Measurements from ENCODE around the gene SYT5.
"Not testable (repeated sequence)": the region's sequence is repeated elsewhere in the genome, so short reads cannot be mapped to it uniquely, and the experiment has no call there.

The SYT5 gene

GRCh38 chr19:55220525-55220924, 40.4 kb upstream of the SYT5 start:
- ATAC-seq (no peak), DNase-seq (no peak)
- Mint-ChIP-seq H3K4me1 (peaks cover 16% of the 10 kb centered on the region), H3K9me3 (peaks cover 9% of the 10 kb centered on the region), H3K27ac (no peak overlapping the region), H3K27me3 (peaks cover 8% of the 10 kb centered on the region), H3K4me3 (no peak overlapping the region), H3K36me3 (ENCODE audit: low read depth) (peaks cover 18% of the 10 kb centered on the region)

GRCh38 chr19:55216461-55217198, 36.5 kb upstream of the SYT5 start:
- H3K36me3 Mint-ChIP-seq (ENCODE audit: low read depth) = peaks cover 18% of the 10 kb centered on the region
- H3K4me3 Mint-ChIP-seq = peak overlapping the region; percentile 58
- peaks cover 16% of the 10 kb centered on the region for H3K4me1 Mint-ChIP-seq
- H3K27ac Mint-ChIP-seq = peak overlapping the region; percentile 60
- DNase-seq (peak; percentile 58), ATAC-seq (peak; percentile 87)
- H3K9me3 Mint-ChIP-seq = peaks cover 21% of the 10 kb centered on the region
- peaks cover 21% of the 10 kb centered on the region for H3K27me3 Mint-ChIP-seq

- H3K9me3 Mint-ChIP-seq = peaks cover 18% of the 10 kb centered on the region
- H3K27me3 Mint-ChIP-seq = peaks cover 27% of the 10 kb centered on the region
- no peak overlapping the region for H3K27ac Mint-ChIP-seq
- H3K36me3 Mint-ChIP-seq (ENCODE audit: low read depth) = peaks cover 3% of the 10 kb centered on the region
- peaks cover 15% of the 10 kb centered on the region for H3K4me1 Mint-ChIP-seq
- no peak for DNase-seq
- ATAC-seq = no peak
- H3K4me3 Mint-ChIP-seq = no peak overlapping the region
Measured at GRCh38 chr19:55213547-55213946, 33.5 kb upstream of the SYT5 start.

GRCh38 chr19:55212447-55212846, 32.4 kb upstream of the SYT5 start:
- Mint-ChIP-seq H3K9me3 (peaks cover 18% of the 10 kb centered on the region), H3K27me3 (peaks cover 27% of the 10 kb centered on the region), H3K4me3 (no peak overlapping the region), H3K36me3 (ENCODE audit: low read depth) (peaks cover 3% of the 10 kb centered on the region), H3K4me1 (peaks cover 12% of the 10 kb centered on the region), H3K27ac (no peak overlapping the region)
- ATAC-seq = no peak
- peak; percentile 63 for DNase-seq

GRCh38 chr19:55209693-55210472, 29.8 kb upstream of the SYT5 start:
- DNase-seq = no peak
- peaks cover 3% of the 10 kb centered on the region for H3K4me1 Mint-ChIP-seq
- ATAC-seq = no peak
- peaks cover 35% of the 10 kb centered on the region for H3K27me3 Mint-ChIP-seq
- no peak overlapping the region for H3K4me3 Mint-ChIP-seq
- peaks cover 3% of the 10 kb centered on the region for H3K36me3 Mint-ChIP-seq (ENCODE audit: low read depth)
- H3K27ac Mint-ChIP-seq = no peak overlapping the region
- peaks cover 10% of the 10 kb centered on the region for H3K9me3 Mint-ChIP-seq

- Mint-ChIP-seq H3K9me3 (peaks cover 9% of the 10 kb centered on the region), H3K4me3 (no peak within 1 kb of the TSS), H3K36me3 (ENCODE audit: low read depth) (peaks cover 3% of the 10 kb centered on the region), H3K27me3 (peaks cover 38% of the 10 kb centered on the region), H3K4me1 (peaks cover 3% of the 10 kb centered on the region), H3K27ac (no peak within 1 kb of the TSS)
- DNase-seq (no peak), ATAC-seq (no peak)
Measured at GRCh38 chr19:55208880-55209692, 29.0 kb upstream of the SYT5 start, which contains the start of gene PTPRH. Gene PTPRH, minus strand, starts transcription at chr19:55209501. Its CDS starts 68 bp downstream, at chr19:55209433.

GRCh38 chr19:55206664-55207500, 26.8 kb upstream of the SYT5 start:
- peak overlapping the region; percentile 47 for H3K27ac Mint-ChIP-seq
- H3K36me3 Mint-ChIP-seq (ENCODE audit: low read depth) = no peaks in the 10 kb centered on the region
- peak; percentile 64 for DNase-seq
- H3K4me3 Mint-ChIP-seq = no peak overlapping the region
- H3K27me3 Mint-ChIP-seq = peaks cover 38% of the 10 kb centered on the region
- no peaks in the 10 kb centered on the region for H3K9me3 Mint-ChIP-seq
- peak; percentile 90 for ATAC-seq
- H3K4me1 Mint-ChIP-seq = peaks cover 3% of the 10 kb centered on the region

GRCh38 chr19:55202199-55202598, 22.1 kb upstream of the SYT5 start:
- not testable (repeated sequence) for H3K4me1 Mint-ChIP-seq; H3K4me3 Mint-ChIP-seq; DNase-seq; H3K9me3 Mint-ChIP-seq; H3K27ac Mint-ChIP-seq; H3K36me3 Mint-ChIP-seq (ENCODE audit: low read depth); ATAC-seq
- H3K27me3 Mint-ChIP-seq = peaks cover 40% of the 10 kb centered on the region

- no peaks in the 10 kb centered on the region for H3K36me3 Mint-ChIP-seq (ENCODE audit: low read depth)
- H3K27ac Mint-ChIP-seq = no peak overlapping the region
- no peak for DNase-seq
- H3K27me3 Mint-ChIP-seq = peaks cover 20% of the 10 kb centered on the region
- ATAC-seq = no peak
- H3K4me1 Mint-ChIP-seq = no peaks in the 10 kb centered on the region
- no peaks in the 10 kb centered on the region for H3K9me3 Mint-ChIP-seq
- no peak overlapping the region for H3K4me3 Mint-ChIP-seq
Measured at GRCh38 chr19:55199620-55200204, 19.6 kb upstream of the SYT5 start.

- H3K9me3 Mint-ChIP-seq = no peaks in the 10 kb centered on the region
- DNase-seq (no peak), ATAC-seq (no peak)
- H3K4me3 Mint-ChIP-seq = no peak overlapping the region
- peaks cover 13% of the 10 kb centered on the region for H3K27me3 Mint-ChIP-seq
- H3K4me1 Mint-ChIP-seq = no peaks in the 10 kb centered on the region
- H3K27ac Mint-ChIP-seq = no peak overlapping the region
- H3K36me3 Mint-ChIP-seq (ENCODE audit: low read depth) = no peaks in the 10 kb centered on the region
Measured at GRCh38 chr19:55198651-55199050, 18.6 kb upstream of the SYT5 start.

- no peaks in the 10 kb centered on the region for H3K4me1 Mint-ChIP-seq
- no peak overlapping the region for H3K27ac Mint-ChIP-seq
- H3K27me3 Mint-ChIP-seq = peaks cover 13% of the 10 kb centered on the region
- ATAC-seq (no peak), DNase-seq (no peak)
- no peaks in the 10 kb centered on the region for H3K36me3 Mint-ChIP-seq (ENCODE audit: low read depth)
- H3K4me3 Mint-ChIP-seq = no peak overlapping the region
- H3K9me3 Mint-ChIP-seq = no peaks in the 10 kb centered on the region
Measured at GRCh38 chr19:55197528-55197927, 17.4 kb upstream of the SYT5 start.

GRCh38 chr19:55196803-55197202, 16.7 kb upstream of the SYT5 start:
- no peaks in the 10 kb centered on the region for H3K9me3 Mint-ChIP-seq
- ATAC-seq (no peak), DNase-seq (no peak)
- no peak overlapping the region for H3K27ac Mint-ChIP-seq
- H3K4me3 Mint-ChIP-seq = no peak overlapping the region
- no peaks in the 10 kb centered on the region for H3K4me1 Mint-ChIP-seq
- H3K36me3 Mint-ChIP-seq (ENCODE audit: low read depth) = no peaks in the 10 kb centered on the region
- H3K27me3 Mint-ChIP-seq = peaks cover 11% of the 10 kb centered on the region

- Mint-ChIP-seq H3K27me3 (peaks cover 6% of the 10 kb centered on the region), H3K4me3 (no peak overlapping the region), H3K27ac (no peak overlapping the region)
Measured at GRCh38 chr19:55193481-55193880, 13.4 kb upstream of the SYT5 start.

More at GRCh38 chr19:55193481-55193880, 13.4 kb upstream of the SYT5 start:
- no peak for DNase-seq
- Mint-ChIP-seq H3K36me3 (ENCODE audit: low read depth) (no peaks in the 10 kb centered on the region), H3K4me1 (peaks cover 4% of the 10 kb centered on the region), H3K9me3 (no peaks in the 10 kb centered on the region)
- ATAC-seq = no peak

Measured in activated naive CD8-positive, alpha-beta T cell treated with anti-CD3 and anti-CD28 coated beads, Interleukin-2, amount 50 U/mL, for 24 hours (primary cell).